ENCODE data around the gene HDAC4.

HDAC4 gene

DNA sequence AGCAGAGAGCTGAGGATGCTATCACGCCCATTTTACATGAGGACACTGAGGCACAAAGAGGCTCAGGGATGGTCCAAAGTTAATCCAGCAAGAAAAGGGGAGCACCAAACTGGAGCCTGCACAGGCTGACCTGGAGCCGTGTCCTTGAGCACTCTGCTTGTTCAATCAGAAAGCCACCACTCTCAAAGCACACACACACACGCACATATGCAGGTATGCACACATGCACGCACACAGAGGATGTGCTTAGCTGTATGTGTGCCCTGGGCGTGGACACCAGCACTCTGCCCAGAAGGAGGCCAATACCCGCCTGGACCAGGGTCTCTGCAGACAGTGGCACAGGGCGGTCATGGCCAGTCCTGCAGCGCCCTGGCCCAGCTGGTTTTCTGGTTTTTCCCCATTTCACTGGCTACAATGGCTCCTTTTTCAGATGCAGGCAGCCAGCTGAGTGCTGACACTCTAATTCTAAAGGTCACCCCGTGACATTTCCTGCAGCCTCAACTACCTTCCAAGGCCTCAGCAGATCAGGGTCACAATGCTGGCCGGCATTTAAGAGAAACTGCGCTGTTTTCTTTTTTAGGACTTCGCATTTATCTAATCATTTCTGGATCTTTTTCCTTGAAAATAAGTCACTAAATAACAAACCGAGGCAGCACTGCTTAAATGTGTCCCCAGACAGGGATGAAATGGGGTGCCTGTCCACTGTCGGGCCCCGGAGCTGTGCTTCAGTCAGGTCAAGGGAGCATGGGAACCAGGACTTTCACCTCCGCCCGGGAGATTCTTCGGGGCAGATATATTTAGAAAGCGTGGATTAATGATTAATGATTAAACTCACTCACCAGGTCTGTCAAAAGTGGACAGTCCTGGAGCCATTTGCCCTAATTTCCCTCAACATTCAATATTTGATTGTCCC is 104.5 kb downstream of the HDAC4 start:
- no peak for DNase-seq (ENCODE audit: low read depth in 2 of 2)

DNA sequence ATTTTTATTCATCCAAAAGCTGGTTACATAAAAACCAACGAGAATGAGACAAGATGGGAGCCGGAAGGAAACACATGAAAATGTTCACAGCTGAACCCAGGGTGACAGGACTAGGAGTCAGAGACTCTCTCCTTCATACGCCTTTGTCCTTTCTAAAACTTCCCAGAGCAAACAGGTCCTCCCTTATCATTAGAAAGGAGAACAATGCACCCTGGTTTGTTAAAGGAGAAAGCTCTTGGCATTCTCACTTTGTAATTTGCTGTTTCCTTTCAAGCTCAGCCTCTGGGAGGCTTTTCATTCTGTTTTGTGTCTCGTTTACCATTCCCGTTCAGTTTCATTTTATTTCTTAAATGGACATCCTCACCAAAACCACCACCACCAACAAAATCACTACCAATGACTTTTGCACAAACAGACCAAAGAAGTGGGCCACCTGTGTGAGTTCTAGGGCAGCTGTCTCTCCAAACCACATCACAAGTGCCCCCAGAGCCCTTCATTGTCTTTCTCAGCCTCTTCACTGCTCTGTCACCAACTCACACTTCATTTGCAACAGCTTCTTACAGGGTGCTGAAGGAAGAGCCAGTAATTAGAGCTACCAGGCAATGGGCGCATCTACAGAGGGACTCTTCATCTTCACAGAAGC is 105.3 kb downstream of the HDAC4 start:
- no peak for DNase-seq (ENCODE audit: low read depth in 2 of 2)

DNA sequence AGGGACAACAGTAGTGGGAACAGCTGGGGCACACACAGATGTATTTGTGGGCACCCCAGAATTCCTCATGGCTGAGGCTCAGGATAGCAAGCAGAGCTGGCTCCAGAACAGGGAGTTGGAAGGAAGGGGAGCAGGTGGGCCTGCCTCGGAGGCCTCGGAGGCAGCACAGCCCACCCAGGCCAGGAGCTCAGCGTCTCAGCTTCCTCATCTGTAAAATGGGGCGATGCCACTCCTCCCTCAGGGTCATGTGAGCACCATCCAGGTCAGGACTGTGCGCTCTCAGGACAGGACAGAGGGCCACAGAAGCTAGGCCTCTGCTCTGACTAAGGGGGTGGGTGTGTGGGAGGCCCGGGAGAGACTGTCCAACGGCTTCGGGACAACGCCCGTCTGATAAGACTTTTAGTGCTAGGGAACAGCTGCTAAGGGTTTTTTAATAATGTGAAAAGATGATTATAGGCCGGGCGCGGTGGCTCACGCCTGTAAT is 106.2 kb downstream of the HDAC4 start:
- DNase-seq (ENCODE audit: low read depth in 2 of 2): no peak

DNA sequence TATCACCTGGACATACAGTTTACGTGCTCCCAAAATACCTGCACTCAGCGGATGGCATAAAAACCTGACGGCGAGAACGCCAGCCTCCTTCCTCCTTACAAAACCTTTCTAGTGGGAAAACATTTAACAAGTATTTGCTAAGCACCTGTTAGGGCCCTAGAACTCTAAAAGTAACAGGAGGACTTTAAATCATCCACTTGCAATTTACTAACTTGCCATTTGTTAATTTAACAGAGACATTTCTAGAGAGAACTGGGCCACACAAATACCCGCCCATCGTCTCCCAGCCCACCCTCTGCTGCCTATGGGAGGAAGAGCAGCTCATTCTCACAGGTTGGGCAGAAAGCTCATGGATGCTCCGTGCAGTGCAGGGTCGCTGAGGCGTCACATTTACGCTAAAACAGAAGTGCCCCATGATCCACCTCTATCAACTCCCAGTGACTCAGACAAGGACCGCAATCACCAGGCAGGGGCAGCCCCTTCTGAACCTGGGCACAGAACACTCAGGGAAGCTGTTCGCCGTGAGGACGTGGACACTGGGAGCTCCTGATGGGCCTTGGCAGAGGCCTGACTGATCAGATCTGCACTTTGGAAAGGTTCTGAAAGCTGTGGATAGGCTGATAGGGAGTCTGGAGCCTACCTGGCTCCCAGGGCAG is 106.9 kb downstream of the HDAC4 start:
- DNase-seq (ENCODE audit: low read depth in 2 of 2): no peak

DNA sequence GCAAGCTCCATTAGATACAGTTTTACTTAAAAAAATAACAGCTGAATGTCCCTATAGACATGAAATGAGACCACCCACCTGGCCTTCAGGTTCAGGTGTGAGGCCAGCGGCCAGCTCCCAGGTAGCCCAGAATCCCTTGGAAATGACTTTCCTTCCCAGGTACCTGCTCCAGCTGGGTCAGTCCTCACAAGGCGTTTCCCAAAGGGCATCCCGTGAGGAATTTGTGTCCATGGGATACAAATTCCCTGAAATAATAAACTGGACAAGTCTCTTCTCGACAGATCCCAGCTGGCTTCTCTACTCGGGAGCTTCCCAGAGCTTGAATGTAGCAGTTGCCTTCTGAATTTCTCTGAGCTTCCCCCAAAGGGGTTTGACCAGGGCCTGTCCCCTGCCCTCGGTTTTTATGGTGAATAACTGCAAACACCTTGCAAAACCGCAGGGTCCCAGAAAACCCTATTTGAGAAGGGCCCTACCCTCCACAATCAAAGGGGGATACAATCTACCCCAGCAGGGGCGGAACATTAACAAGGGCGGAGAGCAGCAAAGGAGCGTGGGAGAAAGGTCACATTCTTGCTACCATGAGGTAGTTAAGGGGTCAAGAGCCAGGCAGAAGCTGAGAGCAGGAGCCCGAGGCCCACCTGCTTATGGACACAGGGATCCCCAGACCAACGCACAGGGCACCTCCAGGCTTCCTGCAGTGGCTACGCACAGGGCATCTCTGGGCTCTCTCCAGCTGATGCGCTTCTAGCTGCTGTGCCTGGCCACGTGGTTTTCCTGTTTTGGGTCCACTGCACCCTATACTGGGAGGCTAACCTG is 107.7 kb downstream of the HDAC4 start:
- DNase-seq (ENCODE audit: low read depth in 2 of 2): no peak

DNA sequence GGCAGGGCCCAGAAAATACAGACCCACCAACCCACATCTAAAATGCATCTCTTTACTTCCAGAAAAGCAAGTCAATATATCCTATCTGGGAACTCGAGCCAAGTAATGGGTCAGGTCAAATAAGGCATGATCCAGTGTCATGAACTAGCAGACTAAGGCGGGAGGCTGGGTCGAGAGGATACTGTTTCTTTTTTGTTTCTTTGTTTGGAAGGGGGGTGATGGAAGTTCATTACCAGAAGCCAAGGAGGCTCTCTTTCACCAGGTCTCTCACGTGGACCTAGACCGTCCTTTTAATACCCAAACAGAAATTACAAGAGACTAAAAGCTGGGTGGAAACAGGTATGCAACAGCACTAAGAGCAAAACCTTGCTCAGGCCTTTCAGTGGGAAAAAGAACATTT is 108.3 kb downstream of the HDAC4 start:
- no peak for DNase-seq (ENCODE audit: low read depth in 2 of 2)

DNA sequence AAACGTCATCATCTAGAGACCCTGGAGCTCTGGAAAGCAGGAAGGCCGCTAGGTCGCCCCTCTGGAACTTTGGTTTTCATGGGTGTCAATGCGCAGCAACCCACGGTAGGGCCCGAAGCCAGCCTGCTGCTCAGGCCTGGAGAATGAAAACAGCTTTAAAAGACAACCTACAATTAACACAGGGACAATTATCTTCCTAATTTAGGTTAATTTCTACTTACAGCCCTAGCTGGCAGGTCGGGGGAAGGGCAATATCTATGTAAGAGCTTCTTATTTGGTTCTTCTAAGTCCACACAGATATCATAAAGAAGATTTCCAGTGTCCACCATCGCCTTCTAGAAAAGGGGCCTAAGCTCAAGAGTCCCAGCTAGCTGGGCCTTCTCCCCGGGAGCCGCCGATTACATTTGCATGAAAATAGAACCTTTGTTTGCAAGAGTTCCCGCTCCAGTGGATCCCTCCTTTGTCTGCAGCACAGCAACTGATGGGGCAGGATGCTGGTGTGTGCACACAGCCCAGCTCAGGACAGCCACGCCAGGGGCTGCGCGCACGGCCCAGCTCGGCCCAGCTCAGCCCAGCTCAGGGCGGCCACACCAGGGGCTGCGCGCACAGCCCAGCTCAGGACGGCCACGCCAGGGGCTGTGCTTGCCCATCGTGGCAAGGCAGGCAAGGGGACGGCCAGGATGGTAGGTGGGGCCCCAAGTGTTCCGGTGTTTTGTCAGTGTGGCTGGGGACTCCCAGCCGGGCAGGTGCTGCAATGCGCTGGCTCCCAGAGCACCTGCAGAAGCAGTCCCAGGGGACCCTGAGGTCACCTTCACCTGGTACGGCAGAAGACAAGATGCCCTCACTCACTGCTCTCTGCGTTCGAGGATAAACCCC is 109.1 kb downstream of the HDAC4 start:
- DNase-seq (ENCODE audit: low read depth in 2 of 2): no peak

DNA sequence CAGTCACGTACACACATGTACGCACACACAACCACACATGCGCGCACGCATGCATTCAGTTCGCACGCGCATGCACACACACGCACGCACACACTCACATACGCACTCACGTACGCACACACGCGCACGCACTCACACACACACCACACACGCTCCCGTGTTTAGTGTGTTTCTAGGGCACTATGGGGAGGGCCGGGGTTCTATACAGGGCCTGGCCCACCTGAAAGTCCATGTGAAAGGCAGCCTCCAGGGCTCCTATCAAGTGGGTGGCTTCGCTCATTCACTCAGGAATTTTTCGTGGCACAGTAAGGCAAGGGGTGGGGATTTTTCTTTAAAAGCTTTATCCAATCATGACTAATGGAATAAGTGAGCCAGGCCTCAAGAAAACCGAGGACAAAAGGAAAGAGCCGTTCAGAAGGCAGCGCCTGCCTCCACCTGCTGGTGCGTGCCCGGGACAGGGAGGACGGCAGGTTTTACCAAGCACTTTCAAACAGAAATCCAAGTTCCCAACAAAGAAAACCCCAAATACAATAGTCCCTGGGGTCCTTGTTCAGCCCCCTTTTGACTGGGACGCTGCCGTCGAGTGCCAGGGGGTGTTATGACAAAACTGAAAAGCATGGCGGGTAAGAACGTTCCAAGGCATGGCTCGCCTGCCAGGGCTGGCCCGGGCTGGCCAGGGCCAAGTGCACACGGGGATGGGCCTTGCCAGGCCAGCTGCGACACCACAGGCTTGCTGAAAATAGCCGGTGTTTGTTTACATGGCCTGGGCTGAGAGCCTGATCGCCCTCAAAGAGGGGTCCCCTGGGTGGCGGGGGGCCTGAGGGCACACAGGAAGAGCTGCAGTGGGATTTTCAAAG is 110.0 kb downstream of the HDAC4 start:
- no peak for DNase-seq (ENCODE audit: low read depth in 2 of 2)

DNA sequence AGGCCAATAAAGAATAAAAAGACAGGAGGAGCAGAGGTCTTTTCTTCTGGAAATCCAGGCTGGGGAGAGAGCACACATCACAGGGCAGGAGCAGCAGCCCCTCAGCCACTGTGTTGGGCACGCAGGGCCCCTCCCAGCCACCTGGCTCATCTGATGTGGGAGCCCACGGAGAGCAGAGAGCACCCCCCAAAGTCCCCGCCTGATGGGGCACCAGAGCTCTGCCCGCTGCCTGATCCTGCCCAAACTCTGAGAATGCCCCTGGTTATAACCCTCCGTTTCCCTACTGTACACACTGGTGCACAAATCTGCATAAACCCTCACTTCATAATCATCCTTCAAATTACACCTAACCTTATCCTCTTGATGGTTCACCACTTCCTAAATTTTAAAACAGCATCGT is 111.3 kb downstream of the HDAC4 start:
- DNase-seq (ENCODE audit: low read depth in 2 of 2): no peak

DNA sequence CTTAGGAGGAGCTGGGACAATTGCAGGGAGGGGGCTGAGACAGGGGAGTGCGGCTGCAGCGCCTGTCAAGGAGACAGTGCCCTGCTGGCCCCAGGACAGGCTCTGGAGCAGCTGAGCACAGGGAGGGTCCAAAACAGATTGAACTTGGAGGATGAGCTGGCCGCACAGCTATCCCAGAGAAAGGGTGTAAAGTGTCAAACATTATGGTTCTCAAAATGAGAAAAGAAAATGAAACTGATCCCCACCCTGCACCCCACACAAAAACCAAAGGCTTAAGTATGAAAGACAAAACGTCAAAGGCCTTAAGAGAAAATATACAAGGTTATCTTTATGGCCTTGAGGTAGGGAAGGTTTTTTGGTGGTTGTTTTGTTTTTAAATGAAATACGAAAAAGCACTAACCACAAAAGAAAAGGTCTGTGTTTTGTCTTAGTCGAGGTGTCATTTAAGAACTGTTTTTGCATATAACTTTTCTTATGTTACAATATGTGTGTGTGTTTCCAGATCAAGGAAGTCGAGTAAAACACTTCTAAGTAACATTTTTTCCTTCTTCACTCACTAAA is 111.8 kb downstream of the HDAC4 start:
- no peak for DNase-seq (ENCODE audit: low read depth in 2 of 2)

DNA sequence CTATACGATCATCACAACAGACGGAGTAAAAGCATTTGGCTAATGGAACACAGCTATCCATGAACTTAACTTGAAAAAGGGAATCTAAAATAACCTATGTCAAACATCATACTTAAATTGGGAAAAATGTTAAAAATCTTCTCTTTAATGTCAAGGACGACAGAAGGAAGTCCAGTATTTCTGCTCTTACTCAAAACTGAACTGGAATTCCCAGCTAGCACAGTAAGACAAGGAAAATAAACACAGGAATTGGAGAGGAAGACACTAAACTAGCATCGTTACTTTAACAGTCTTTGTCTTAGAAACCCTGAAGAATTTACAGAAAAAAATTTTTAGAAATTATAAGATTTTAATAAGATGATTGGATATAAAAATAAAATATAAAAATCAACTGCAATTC is 112.6 kb downstream of the HDAC4 start:
- no peak for DNase-seq (ENCODE audit: low read depth in 2 of 2)

DNA sequence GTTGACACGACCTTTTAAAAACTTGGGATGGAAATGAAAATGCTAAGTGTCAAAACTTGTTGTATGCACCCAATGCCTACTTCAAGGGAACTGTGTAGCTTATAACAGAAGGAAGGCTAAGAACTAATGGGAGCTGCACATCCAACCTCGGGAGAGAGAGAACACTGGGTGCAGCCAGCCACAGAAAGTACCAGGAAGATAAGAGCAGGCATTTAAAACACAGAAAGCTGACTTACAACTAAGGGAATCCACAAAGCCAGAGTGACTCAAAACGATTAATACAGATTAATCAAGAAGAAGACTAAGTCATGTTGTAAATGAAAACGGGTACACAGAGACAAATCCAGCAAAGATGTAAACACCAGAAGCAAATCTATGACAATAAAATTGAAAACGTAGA is 113.4 kb downstream of the HDAC4 start:
- no peak for DNase-seq (ENCODE audit: low read depth in 2 of 2)

DNA sequence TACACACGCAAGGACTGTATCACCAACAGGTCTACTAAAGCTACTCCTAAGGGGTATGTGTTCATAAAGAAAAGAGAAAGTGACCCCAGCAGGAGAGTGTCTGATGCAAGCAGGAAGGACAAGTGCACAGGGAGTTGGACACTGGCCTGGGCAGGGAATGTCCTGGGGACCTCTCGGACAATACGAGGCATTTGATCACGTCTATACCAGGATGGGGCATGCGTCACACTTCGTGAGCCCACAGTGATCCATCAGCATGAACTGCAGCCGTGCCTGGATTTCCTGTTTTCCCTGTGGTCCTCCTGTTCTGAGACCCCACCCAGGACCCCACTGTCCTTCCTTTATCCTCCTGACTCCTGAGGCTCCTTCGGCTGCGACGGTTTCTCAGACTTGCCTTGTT is 113.9 kb downstream of the HDAC4 start:
- no peak for DNase-seq (ENCODE audit: low read depth in 2 of 2)

DNA sequence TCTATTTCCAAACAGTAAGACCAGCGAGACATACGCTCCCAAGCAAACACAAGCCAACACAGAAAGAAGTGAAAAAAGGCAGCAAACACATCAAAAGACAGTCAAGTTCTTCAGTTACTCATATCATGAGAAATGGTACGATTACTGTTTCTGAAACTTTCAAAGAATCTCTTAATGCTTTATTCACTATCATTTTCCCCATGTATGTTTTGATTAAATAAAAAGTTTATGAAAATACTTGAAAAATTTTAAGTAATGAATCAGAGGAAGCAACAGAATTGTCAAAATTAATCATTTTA is 114.9 kb downstream of the HDAC4 start:
- DNase-seq (ENCODE audit: low read depth in 2 of 2): no peak

DNA sequence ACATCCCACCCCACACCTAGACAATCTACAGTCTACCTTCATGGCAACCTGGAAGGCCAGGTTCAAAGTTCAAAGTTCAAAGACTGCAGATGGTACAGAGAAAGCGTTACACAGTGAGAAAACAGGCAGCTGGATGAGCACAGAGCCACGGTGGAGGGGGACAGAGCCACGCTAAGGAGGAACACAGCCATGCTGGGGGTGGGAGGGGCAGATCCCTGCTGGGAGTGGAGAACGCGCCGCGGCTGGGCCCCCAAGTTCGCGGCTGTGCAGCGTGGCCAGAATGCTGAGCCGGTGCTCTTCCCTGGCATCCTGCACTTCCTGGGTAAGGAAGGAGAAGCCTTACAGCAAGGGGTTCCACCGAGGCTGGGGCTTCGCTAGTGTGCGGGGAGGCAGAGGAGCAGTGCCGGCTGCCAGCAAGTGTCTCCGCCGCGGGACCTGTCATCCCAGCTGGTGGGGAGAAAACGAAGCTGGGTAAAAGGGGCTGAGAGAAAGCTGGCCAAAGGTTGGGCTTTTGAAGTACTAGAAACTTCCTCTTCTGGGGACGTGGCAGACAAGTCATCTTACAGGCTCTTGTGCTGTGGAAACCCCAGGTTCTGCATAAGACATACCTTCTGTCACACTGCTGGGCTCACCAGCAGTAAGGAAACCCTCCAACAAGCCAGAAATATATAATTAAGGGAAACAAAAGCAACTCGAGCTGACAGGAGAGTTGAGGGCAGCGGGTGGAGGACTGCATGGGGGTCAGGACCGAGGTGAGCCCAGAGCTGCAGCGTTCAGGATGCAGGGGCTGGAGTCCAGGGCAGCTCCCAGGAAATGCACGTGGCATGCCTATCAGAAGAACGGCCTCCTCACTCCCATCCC is 115.5 kb downstream of the HDAC4 start:
- DNase-seq (ENCODE audit: low read depth in 2 of 2): no peak

DNA sequence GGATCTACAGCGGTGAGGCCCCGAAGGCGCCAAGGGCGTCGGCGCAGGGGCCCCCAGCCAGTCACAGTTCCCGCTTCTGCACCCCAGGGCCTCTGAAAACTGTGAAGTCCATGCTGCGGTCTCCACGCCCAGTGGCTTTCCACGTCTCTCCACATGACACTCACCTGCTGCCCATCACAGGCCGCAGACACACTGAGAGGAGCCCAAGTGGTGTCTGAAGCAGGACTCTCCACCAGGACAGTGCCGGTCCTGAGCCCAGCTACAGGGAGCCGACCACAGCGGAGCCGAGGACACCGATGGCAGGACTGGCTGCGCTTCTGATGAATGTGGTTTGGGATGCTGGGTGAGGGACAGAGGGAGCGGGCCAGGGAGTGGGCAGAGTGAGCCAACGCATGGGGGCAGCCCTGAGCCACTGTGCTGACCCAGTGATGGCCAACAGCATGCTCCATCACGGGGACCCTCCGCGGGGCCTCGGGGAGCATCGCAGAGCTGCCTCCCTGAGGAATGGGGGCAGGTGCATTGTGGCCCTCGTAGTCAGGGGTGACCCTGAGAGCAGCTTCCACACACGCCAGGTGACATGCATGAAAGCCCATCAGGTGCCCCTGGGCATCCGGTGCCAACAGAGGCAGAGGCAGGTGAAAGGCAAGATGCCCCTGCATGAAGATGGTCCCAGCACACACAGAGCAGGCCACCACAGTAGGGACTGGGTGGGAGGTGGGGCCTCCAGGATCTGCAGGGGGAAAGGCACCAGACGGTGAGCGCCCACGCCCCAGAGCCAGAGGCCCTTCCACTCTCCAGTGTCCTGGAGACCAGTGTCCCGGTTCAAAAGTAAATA is 116.6 kb downstream of the HDAC4 start:
- DNase-seq (ENCODE audit: low read depth in 2 of 2): no peak

DNA sequence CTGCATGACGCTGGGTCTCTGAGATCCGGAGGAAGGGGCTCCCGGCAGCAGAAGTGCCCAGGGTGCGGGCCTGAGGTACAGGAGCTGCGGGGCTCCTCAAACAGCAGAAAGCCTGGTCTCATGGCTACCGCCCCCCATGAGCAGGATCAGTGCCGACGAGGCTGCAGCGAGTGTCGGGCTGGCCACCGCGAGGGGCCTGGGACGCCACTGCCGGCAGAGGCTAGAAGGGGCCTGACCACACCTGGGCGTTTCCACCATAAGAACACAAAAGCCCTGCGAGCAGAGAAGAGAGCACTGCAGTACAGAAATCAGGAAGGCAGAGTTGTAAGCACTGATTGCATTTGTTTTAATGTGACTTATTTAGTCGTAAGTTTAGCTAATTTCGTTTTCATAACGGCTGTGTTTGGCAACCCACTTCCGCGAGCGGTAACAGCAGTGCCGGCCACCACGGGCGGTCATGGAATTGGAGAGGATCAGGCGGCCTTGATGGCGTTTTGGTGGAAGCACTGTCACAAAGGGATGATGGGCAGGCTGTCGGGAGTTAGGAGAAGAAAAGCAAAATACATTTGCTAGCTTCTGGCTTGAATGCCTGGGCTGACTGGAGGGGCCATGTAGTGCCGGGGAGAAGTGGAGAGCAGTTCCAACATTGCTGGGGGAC is 117.4 kb downstream of the HDAC4 start:
- no peak for DNase-seq (ENCODE audit: low read depth in 2 of 2)

Measured in stimulated activated CD8-positive, alpha-beta memory T cell treated with anti-CD3 and anti-CD28 coated beads, Interleukin-7, amount 100 ng/mL, for 1 hour (primary cell).